OCI-M1 (cell line): Measurements from ENCODE around the gene KIF3B.
A peak's percentile ranks its signal among the peaks of the same experiment; 100 is the strongest.
"Not testable (repeated sequence)": the region's sequence is repeated elsewhere in the genome, so short reads cannot be mapped to it uniquely, and the experiment has no call there.

Source experiments
- DNase-seq: peaks from one replicate; lab custom pipeline; 2025; lab: John Stamatoyannopoulos, UW

Gene KIF3B

GRCh38 chr20:32330555-32330897, 53.1 kb downstream of the KIF3B start:
- no peak for DNase-seq

- DNase-seq: no peak
Measured at GRCh38 chr20:32332614-32333013, 55.2 kb downstream of the KIF3B start.

- peak; percentile 9 for DNase-seq
Measured at GRCh38 chr20:32333181-32333987, 55.9 kb downstream of the KIF3B start.

- DNase-seq: no peak
Measured at GRCh38 chr20:32333988-32334885, 56.8 kb downstream of the KIF3B start.

- DNase-seq: peak; percentile 85
Measured at GRCh38 chr20:32336918-32337347, 59.5 kb downstream of the KIF3B start.

- no peak for DNase-seq
Measured at GRCh38 chr20:32337937-32338661, 60.6 kb downstream of the KIF3B start.

GRCh38 chr20:32338665-32339064, 61.2 kb downstream of the KIF3B start:
- DNase-seq: no peak

GRCh38 chr20:32339116-32339515, 61.7 kb downstream of the KIF3B start:
- DNase-seq: no peak

GRCh38 chr20:32341053-32341452, 63.6 kb downstream of the KIF3B start:
- not testable (repeated sequence) for DNase-seq

GRCh38 chr20:32343439-32343838, 66.0 kb downstream of the KIF3B start:
- no peak for DNase-seq

- peak; percentile 25 for DNase-seq
Measured at GRCh38 chr20:32344835-32345506, 67.5 kb downstream of the KIF3B start.

GRCh38 chr20:32348207-32348606, 70.8 kb downstream of the KIF3B start:
- no peak for DNase-seq

GRCh38 chr20:32350421-32350820, 73.0 kb downstream of the KIF3B start:
- DNase-seq: no peak

GRCh38 chr20:32352121-32352720, 74.8 kb downstream of the KIF3B start:
- DNase-seq: peak; percentile 28

GRCh38 chr20:32353848-32354496, 76.5 kb downstream of the KIF3B start:
- DNase-seq: no peak

- peak; percentile 42 for DNase-seq
Measured at GRCh38 chr20:32354592-32355416, 77.4 kb downstream of the KIF3B start.

GRCh38 chr20:32355417-32355841, 78.0 kb downstream of the KIF3B start:
- DNase-seq: no peak

GRCh38 chr20:32355907-32356621, 78.6 kb downstream of the KIF3B start:
- DNase-seq: not testable (repeated sequence)
